GM12878 (cell line): ENCODE data around the gene EPB41L1. TPM values are rescaled to one million over a fixed set of nuclear protein-coding genes. Genes with fewer than 3 reads are reported as not detected.

Source experiments
- ATAC-seq: fragments of 200-7000 bp; cut with Tn5 transposase; 3 replicates; pipeline ENCODE4 v1.9.1; 2020; ENCODE audit warnings: mild to moderate bottlenecking, moderate library complexity
- BruUV-seq: library from RNA; stranded (reverse); fragments of 400-500 nt; replicated peaks from 2 replicates; lab custom pipeline; 2021; lab: Mats Ljungman, UMichigan
- CTCF ChIA-PET: fragments of 300-600 bp; sonication (Branson Sonifier 250); formaldehyde crosslinking; extraction: SDS; loops from one replicate; lab custom pipeline; 2021; ENCODE audit warnings: inconsistent platforms; lab: Yijun Ruan, JAX
- POLR2A ChIA-PET: fragments of 350-600 bp; formaldehyde crosslinking; extraction: SDS; loops from one replicate; lab custom pipeline; 2021; ENCODE audit warnings: inconsistent platforms; lab: Charles Lee
- RAD21 ChIA-PET: fragments of 300-600 bp; sonication (Branson Sonifier 250); formaldehyde crosslinking; loops from one replicate; lab custom pipeline; 2023; ENCODE audit warnings: antibody characterized with exemption; ENCODE audit not compliant: unreplicated experiment; lab: Charles Lee
- SMC1A ChIA-PET: fragments of 300-600 bp; sonication (Branson Sonifier 250); formaldehyde crosslinking; loops from one replicate; lab custom pipeline; 2023; ENCODE audit not compliant: unreplicated experiment, uncharacterized antibody; lab: Charles Lee
- DNase-seq: peaks from one replicate; pipeline ENCODE4 v3.0.0-alpha.2; 2011; ENCODE audit warnings: low read depth, low spot score
- FAIRE-seq: peaks from 3 replicates; lab custom pipeline; 2011; peaks lifted over from hg19 to GRCh38; lab: Jason Lieb, UNC
- H2AFZ ChIP-seq: 2 replicates; pipeline ENCODE4 v1.6.0; 2011; ENCODE audit warnings: low read depth, low read length, control low read depth; ENCODE audit not compliant: control insufficient read depth
- H3K27ac ChIP-seq: 2 replicates; pipeline ENCODE4 v1.5.1; 2011; ENCODE audit warnings: control low read depth; ENCODE audit not compliant: control insufficient read depth, insufficient read depth
- H3K27me3 ChIP-seq, 2 experiments: replicated peaks in 1 of 2; 2 replicates each; pipeline versions ENCODE4 v1.6.0 to v1.6.1; 2011; ENCODE audit warnings: low read length in 1 of 2; ENCODE audit not compliant: control insufficient read depth in 2 of 2, insufficient read depth in 2 of 2
- H3K36me3 ChIP-seq, 2 experiments: 2 replicates each; pipeline ENCODE4 v1.5.1; 2011; ENCODE audit warnings: low read length in 1 of 2; ENCODE audit not compliant: control insufficient read depth in 2 of 2, insufficient read depth in 2 of 2
- H3K4me1 ChIP-seq: 2 replicates; pipeline ENCODE4 v1.6.1; 2011; ENCODE audit warnings: mild to moderate bottlenecking, low read length, moderate library complexity, mixed read lengths; ENCODE audit not compliant: control insufficient read depth, insufficient read depth
- H3K4me2 ChIP-seq: 2 replicates; pipeline ENCODE4 v1.6.0; 2011; ENCODE audit warnings: control low read depth; ENCODE audit not compliant: control insufficient read depth, insufficient read depth
- H3K4me3 ChIP-seq: fragments of 200-600 bp; sonication (generic); 2 replicates; pipeline ENCODE4 v1.5.1; 2016
- H3K79me2 ChIP-seq: 2 replicates; pipeline ENCODE4 v1.6.0; 2011; ENCODE audit warnings: low read length; ENCODE audit not compliant: control insufficient read depth, insufficient read depth
- H3K9ac ChIP-seq: 2 replicates; pipeline ENCODE4 v1.8.0; 2011; ENCODE audit warnings: low read length, control low read depth, mixed read lengths; ENCODE audit not compliant: control insufficient read depth, insufficient read depth
- H3K9me3 ChIP-seq: replicated peaks from 3 replicates; pipeline ENCODE4 v1.5.1; 2011; ENCODE audit warnings: mild to moderate bottlenecking, low read length; ENCODE audit not compliant: control insufficient read depth, insufficient read depth
- H4K20me1 ChIP-seq: 2 replicates; pipeline ENCODE4 v1.6.0; 2011; ENCODE audit not compliant: control insufficient read depth, insufficient read depth
- IKZF1 ChIP-seq: fragments of 450-650 bp; conservative IDR thresholded peaks from 2 replicates; pipeline ENCODE4 v1.6.1; 2017; ENCODE audit warnings: antibody characterized with exemption, mild to moderate bottlenecking
- IRF4 ChIP-seq: IDR thresholded peaks from 2 replicates; pipeline ENCODE4 v1.6.1; 2011; ENCODE audit warnings: low read depth, low read length
- SUZ12 ChIP-seq: fragments of 200-600 bp; sonication (generic); IDR thresholded peaks from one replicate; pipeline ENCODE4 v1.6.1; 2018; ENCODE audit warnings: antibody characterized with exemption, mild to moderate bottlenecking; ENCODE audit not compliant: unreplicated experiment
- TCF3 ChIP-seq: IDR thresholded peaks from 2 replicates; pipeline ENCODE4 v1.6.1; 2012; ENCODE audit warnings: low read depth, mild to moderate bottlenecking, low read length, borderline replicate concordance; ENCODE audit not compliant: insufficient read depth
- WGBS: methylation state at CpG from one replicate; pipeline ENCODE4 v1.1.6; 2016; ENCODE audit warnings: low lambda C conversion rate; ENCODE audit not compliant: insufficient replicate concordance, insufficient coverage; ENCODE audit errors: missing lambda C conversion rate; 5-methylcytosine and 5-hydroxymethylcytosine counted together
- in situ Hi-C: fragments of 300-500 bp; cut with MboI; formaldehyde crosslinking; loops from 9 replicates; pipeline ENCODE4 v1.14.3; 2018; ENCODE audit warnings: mixed read lengths
- intact Hi-C: fragments of 100-400 bp; cut with micrococcal nuclease; formaldehyde crosslinking; loops from one replicate; pipeline ENCODE4 v1.14.2; 2022; ENCODE audit not compliant: unreplicated experiment
- polyA plus RNA-seq, 11 experiments: library from polyadenylated mRNA; depleted of rRNA in 4 of 11; unstranded in 6 of 11; stranded (reverse) in 5 of 11; fragments of >200 nt; fragmentation: Nextera tagmentation in 4 of 11; fragmentation: Illumina TruSeq in 1 of 11; extraction: Ambion mirVana in 4 of 11; extraction: Trizol in 1 of 11; gene quantifications; 1 replicate in 1 of 11; 2 replicates in 10 of 11; pipeline versions ENCODE4 v1.2.1 to v1.2.3, GENCODE V29; 2011 to 2016; ENCODE audit warnings: inconsistent platforms in 2 of 11, missing spikeins in 2 of 11, low read depth in 1 of 11
- total RNA-seq, 4 experiments: library from RNA; depleted of rRNA in 3 of 4; stranded (reverse); fragments of >200 nt in 3 of 4; fragmentation: Illumina TruSeq in 1 of 4; extraction: Trizol in 1 of 4; gene quantifications; 2 replicates each; pipeline versions ENCODE4 v1.2.1 to v1.2.3, GENCODE V29; 2013 to 2021
- TF ChIP-seq, protein P1 (sequence below): fragments of 450-650 bp; IDR thresholded peaks from 2 replicates; pipeline ENCODE4 v1.6.1; 2017; ENCODE audit warnings: mild to moderate bottlenecking, moderate library complexity
- TF ChIP-seq, protein P2 (sequence below): IDR thresholded peaks from 2 replicates; pipeline ENCODE4 v1.6.1; 2012; ENCODE audit warnings: low read length, inconsistent platforms
- TF ChIP-seq, protein P3 (sequence below): fragments of 450-650 bp; IDR thresholded peaks from 2 replicates; pipeline ENCODE4 v1.6.1; 2016; ENCODE audit warnings: mild to moderate bottlenecking, moderate library complexity, borderline replicate concordance

EPB41L1 gene
- total and polyA plus RNA-seq, 10 of the 15 experiments (the other 5 are each of a cell fraction or from before 2014, with no cell fraction given): 0.08 to 3.2 (median 0.31) TPM

DNA sequence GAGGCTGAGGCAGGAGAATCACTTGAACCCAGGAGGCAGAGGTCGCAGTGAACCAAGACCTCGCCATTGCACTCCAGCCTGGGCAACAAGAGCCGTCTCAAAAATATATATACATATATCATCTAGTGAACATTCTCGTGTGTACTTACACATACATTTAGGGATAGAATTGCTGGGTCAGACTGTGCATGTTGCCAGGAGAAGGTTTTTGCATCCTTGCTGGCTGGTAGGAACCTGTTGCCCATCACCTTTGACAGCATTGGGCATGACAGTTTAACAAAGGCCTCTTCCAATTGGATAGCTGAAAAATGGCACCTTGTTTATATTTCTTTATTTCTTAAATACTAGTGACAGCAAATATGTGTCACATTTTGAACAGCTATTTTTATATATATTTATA, 87.1 kb downstream of the EPB41L1 start (continued):
- TF ChIP-seq, protein P1, sequence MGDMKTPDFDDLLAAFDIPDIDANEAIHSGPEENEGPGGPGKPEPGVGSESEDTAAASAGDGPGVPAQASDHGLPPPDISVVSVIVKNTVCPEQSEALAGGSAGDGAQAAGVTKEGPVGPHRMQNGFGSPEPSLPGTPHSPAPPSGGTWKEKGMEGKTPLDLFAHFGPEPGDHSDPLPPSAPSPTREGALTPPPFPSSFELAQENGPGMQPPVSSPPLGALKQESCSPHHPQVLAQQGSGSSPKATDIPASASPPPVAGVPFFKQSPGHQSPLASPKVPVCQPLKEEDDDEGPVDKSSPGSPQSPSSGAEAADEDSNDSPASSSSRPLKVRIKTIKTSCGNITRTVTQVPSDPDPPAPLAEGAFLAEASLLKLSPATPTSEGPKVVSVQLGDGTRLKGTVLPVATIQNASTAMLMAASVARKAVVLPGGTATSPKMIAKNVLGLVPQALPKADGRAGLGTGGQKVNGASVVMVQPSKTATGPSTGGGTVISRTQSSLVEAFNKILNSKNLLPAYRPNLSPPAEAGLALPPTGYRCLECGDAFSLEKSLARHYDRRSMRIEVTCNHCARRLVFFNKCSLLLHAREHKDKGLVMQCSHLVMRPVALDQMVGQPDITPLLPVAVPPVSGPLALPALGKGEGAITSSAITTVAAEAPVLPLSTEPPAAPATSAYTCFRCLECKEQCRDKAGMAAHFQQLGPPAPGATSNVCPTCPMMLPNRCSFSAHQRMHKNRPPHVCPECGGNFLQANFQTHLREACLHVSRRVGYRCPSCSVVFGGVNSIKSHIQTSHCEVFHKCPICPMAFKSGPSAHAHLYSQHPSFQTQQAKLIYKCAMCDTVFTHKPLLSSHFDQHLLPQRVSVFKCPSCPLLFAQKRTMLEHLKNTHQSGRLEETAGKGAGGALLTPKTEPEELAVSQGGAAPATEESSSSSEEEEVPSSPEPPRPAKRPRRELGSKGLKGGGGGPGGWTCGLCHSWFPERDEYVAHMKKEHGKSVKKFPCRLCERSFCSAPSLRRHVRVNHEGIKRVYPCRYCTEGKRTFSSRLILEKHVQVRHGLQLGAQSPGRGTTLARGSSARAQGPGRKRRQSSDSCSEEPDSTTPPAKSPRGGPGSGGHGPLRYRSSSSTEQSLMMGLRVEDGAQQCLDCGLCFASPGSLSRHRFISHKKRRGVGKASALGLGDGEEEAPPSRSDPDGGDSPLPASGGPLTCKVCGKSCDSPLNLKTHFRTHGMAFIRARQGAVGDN: no peak
- TF ChIP-seq, protein P2, sequence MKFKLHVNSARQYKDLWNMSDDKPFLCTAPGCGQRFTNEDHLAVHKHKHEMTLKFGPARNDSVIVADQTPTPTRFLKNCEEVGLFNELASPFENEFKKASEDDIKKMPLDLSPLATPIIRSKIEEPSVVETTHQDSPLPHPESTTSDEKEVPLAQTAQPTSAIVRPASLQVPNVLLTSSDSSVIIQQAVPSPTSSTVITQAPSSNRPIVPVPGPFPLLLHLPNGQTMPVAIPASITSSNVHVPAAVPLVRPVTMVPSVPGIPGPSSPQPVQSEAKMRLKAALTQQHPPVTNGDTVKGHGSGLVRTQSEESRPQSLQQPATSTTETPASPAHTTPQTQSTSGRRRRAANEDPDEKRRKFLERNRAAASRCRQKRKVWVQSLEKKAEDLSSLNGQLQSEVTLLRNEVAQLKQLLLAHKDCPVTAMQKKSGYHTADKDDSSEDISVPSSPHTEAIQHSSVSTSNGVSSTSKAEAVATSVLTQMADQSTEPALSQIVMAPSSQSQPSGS: no peak

DNA sequence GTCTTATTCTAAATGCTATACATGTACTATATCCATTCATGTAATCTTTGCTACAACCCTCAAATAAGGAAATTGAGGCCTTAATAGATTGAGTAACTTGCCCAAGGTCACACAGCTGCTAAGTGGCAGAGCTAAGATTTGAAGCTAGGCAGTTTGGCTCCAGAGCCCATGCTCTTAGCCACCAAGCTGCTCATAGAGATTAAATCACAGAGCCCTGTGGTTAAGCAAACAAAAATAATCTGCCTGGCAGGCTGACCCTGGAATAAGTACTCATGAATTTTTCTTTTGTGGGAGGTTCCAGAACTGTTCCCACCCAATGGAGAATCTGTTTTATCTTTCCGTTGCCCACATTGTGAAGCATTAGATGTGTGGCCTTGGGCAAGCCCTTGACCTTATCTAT, 89.2 kb downstream of the EPB41L1 start:
- H3K4me2 ChIP-seq: no peak overlapping the region
- no peaks in the 10 kb centered on the region for H3K27me3 ChIP-seq
- ATAC-seq: no peak
- peaks cover 17 to 42% of the 10 kb centered on the region in 2 experiments for H3K36me3 ChIP-seq
- no peaks in the 10 kb centered on the region for H3K4me1 ChIP-seq
- ChIA-PET CTCF (interaction anchor here (1.4 kb wide), 1 partner anchor 41 kb away, joined by 3 read pairs; no protein-coding TSS in a partner anchor), RAD21 (no interaction called here), POLR2A (no interaction called here), SMC1A (interaction anchor here (1.1 kb wide), 1 partner anchor 93 kb away, joined by 3 read pairs; no protein-coding TSS in a partner anchor)
- no peak for DNase-seq
- H4K20me1 ChIP-seq: peaks cover 3% of the 10 kb centered on the region; the same call in 1 of the 2 replicates
- no peak overlapping the region for H3K27ac ChIP-seq
- no peak overlapping the region for H3K9ac ChIP-seq
- H3K79me2 ChIP-seq: peaks cover 9% of the 10 kb centered on the region
- no peak overlapping the region for H2AFZ ChIP-seq
- FAIRE-seq: no peak
- no peak overlapping the region for H3K4me3 ChIP-seq
- WGBS: 100% methylated on average over 1 of the region's 1 CpG
- intact Hi-C loops (no loop called here), in situ Hi-C loops (no loop called here)
- H3K9me3 ChIP-seq: no peaks in the 10 kb centered on the region
- BruUV-seq: no TSS peak
- TF ChIP-seq TCF3: no peak
- TF ChIP-seq, protein P3, sequence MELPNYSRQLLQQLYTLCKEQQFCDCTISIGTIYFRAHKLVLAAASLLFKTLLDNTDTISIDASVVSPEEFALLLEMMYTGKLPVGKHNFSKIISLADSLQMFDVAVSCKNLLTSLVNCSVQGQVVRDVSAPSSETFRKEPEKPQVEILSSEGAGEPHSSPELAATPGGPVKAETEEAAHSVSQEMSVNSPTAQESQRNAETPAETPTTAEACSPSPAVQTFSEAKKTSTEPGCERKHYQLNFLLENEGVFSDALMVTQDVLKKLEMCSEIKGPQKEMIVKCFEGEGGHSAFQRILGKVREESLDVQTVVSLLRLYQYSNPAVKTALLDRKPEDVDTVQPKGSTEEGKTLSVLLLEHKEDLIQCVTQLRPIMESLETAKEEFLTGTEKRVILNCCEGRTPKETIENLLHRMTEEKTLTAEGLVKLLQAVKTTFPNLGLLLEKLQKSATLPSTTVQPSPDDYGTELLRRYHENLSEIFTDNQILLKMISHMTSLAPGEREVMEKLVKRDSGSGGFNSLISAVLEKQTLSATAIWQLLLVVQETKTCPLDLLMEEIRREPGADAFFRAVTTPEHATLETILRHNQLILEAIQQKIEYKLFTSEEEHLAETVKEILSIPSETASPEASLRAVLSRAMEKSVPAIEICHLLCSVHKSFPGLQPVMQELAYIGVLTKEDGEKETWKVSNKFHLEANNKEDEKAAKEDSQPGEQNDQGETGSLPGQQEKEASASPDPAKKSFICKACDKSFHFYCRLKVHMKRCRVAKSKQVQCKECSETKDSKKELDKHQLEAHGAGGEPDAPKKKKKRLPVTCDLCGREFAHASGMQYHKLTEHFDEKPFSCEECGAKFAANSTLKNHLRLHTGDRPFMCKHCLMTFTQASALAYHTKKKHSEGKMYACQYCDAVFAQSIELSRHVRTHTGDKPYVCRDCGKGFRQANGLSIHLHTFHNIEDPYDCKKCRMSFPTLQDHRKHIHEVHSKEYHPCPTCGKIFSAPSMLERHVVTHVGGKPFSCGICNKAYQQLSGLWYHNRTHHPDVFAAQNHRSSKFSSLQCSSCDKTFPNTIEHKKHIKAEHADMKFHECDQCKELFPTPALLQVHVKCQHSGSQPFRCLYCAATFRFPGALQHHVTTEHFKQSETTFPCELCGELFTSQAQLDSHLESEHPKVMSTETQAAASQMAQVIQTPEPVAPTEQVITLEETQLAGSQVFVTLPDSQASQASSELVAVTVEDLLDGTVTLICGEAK: no peak
- TF ChIP-seq SUZ12: no peak
- TF ChIP-seq, protein P1: no peak
- no peak for TF ChIP-seq IRF4
- TF ChIP-seq IKZF1: no peak
